HEK293 (cell line): ENCODE data around the gene FGF3.
"Not testable (repeated sequence)": the region's sequence is repeated elsewhere in the genome, so short reads cannot be mapped to it uniquely, and the experiment has no call there.

Source experiments
- CTCF ChIA-PET: fragments of 350-600 bp; formaldehyde crosslinking; extraction: SDS; loops from one replicate; lab custom pipeline; 2021; ENCODE audit warnings: antibody characterized with exemption; lab: Yijun Ruan, JAX
- POLR2A ChIA-PET: fragments of 300-600 bp; formaldehyde crosslinking; extraction: SDS; loops from one replicate; lab custom pipeline; 2020; ENCODE audit warnings: antibody characterized with exemption, inconsistent platforms; lab: Yijun Ruan, JAX
- H3K27ac ChIP-seq: fragments of 200-500 bp; sonication (Bioruptor generic); 2 replicates; pipeline ENCODE4 v1.5.1; 2014; ENCODE audit warnings: low read depth, low read length, control low read depth, inconsistent platforms; ENCODE audit errors: extremely low read depth
- H3K36me3 ChIP-seq, 2 experiments: fragments of 200-500 bp in 1 of 2; sonication (Bioruptor generic) in 1 of 2; 1 replicate in 1 of 2; 2 replicates in 1 of 2; pipeline ENCODE4 v1.5.1; 2014 to 2017; ENCODE audit warnings: inconsistent platforms in 2 of 2, low read length in 2 of 2; ENCODE audit not compliant: control insufficient read depth in 2 of 2, insufficient read depth in 1 of 2
- H3K4me1 ChIP-seq: fragments of 200-500 bp; sonication (Bioruptor generic); 2 replicates; pipeline ENCODE4 v1.5.1; 2014; ENCODE audit warnings: mild to moderate bottlenecking, low read length, inconsistent platforms; ENCODE audit not compliant: control insufficient read depth, insufficient read depth
- H3K4me3 ChIP-seq: 2 replicates; pipeline ENCODE4 v1.5.1; 2011; ENCODE audit warnings: low read depth, mild to moderate bottlenecking, control low read depth, low read length, moderate library complexity
- H3K9me3 ChIP-seq: fragments of 200-500 bp; sonication (Bioruptor generic); 2 replicates; pipeline ENCODE4 v1.5.1; 2014; ENCODE audit warnings: low read depth, low read length, inconsistent platforms; ENCODE audit not compliant: control insufficient read depth, insufficient read depth
- BCL11A ChIP-seq: fragments of 450-650 bp; formaldehyde crosslinking; IDR thresholded peaks from 2 replicates; pipeline ENCODE4 v1.5.1; 2016; ENCODE audit warnings: low read depth, missing biosample characterization, missing genetic modification characterization
- GFI1B ChIP-seq: fragments of 450-650 bp; formaldehyde crosslinking; IDR thresholded peaks from 2 replicates; pipeline ENCODE4 v1.5.1; 2016; ENCODE audit warnings: missing biosample characterization, missing genetic modification characterization
- GLIS1 ChIP-seq: fragments of 450-650 bp; formaldehyde crosslinking; IDR thresholded peaks from 2 replicates; pipeline ENCODE4 v1.5.1; 2016; ENCODE audit warnings: missing biosample characterization, missing genetic modification characterization
- HOXD13 ChIP-seq: sonication (generic); formaldehyde crosslinking; IDR thresholded peaks from 2 replicates; pipeline ENCODE4 v1.8.0; 2022; ENCODE audit warnings: missing genetic modification reagents, borderline replicate concordance
- REPIN1 ChIP-seq: fragments of 450-650 bp; formaldehyde crosslinking; IDR thresholded peaks from 2 replicates; pipeline ENCODE4 v1.5.1; 2017; ENCODE audit warnings: missing biosample characterization, missing genetic modification characterization, low read depth
- ZNF24 ChIP-seq: fragments of 450-650 bp; formaldehyde crosslinking; IDR thresholded peaks from 2 replicates; pipeline ENCODE4 v1.5.1; 2016; ENCODE audit warnings: missing biosample characterization, missing genetic modification characterization
- ZNF311 ChIP-seq: fragments of 450-650 bp; formaldehyde crosslinking; IDR thresholded peaks from 2 replicates; pipeline ENCODE4 v1.5.1; 2017; ENCODE audit warnings: missing biosample characterization, missing genetic modification characterization, borderline replicate concordance
- ZNF366 ChIP-seq: fragments of 450-650 bp; formaldehyde crosslinking; conservative IDR thresholded peaks from 2 replicates; pipeline ENCODE4 v1.5.1; 2016; ENCODE audit warnings: missing biosample characterization, missing genetic modification characterization
- ZNF530 ChIP-seq: fragments of 450-650 bp; formaldehyde crosslinking; IDR thresholded peaks from 2 replicates; pipeline ENCODE4 v1.5.1; 2016; ENCODE audit warnings: low read depth, missing biosample characterization, missing genetic modification characterization
- ZNF560 ChIP-seq: fragments of 450-650 bp; formaldehyde crosslinking; IDR thresholded peaks from 2 replicates; pipeline ENCODE4 v1.5.1; 2017; ENCODE audit warnings: missing biosample characterization, missing genetic modification characterization, borderline replicate concordance
- ZNF785 ChIP-seq: fragments of 450-650 bp; formaldehyde crosslinking; IDR thresholded peaks from 2 replicates; pipeline ENCODE4 v1.5.1; 2016; ENCODE audit warnings: missing biosample characterization, missing genetic modification characterization
- TF ChIP-seq, protein P1 (sequence below): fragments of 450-650 bp; formaldehyde crosslinking; IDR thresholded peaks from 2 replicates; pipeline ENCODE4 v1.5.1; 2017; ENCODE audit warnings: missing biosample characterization, missing genetic modification characterization
- TF ChIP-seq, protein P2 (sequence below): fragments of 450-650 bp; formaldehyde crosslinking; IDR thresholded peaks from 2 replicates; pipeline ENCODE4 v1.5.1; 2016; ENCODE audit warnings: missing biosample characterization, missing genetic modification characterization, borderline replicate concordance
- TF ChIP-seq, protein P3 (sequence below): sonication (generic); formaldehyde crosslinking; IDR thresholded peaks from 2 replicates; pipeline ENCODE4 v1.8.1; 2022; ENCODE audit warnings: mild to moderate bottlenecking, moderate library complexity, missing genetic modification reagents
- TF ChIP-seq, protein P4 (sequence below): fragments of 450-650 bp; formaldehyde crosslinking; IDR thresholded peaks from 2 replicates; pipeline ENCODE4 v1.5.1; 2017; ENCODE audit warnings: missing biosample characterization, mild to moderate bottlenecking, missing genetic modification characterization, moderate library complexity

Gene FGF3

DNA sequence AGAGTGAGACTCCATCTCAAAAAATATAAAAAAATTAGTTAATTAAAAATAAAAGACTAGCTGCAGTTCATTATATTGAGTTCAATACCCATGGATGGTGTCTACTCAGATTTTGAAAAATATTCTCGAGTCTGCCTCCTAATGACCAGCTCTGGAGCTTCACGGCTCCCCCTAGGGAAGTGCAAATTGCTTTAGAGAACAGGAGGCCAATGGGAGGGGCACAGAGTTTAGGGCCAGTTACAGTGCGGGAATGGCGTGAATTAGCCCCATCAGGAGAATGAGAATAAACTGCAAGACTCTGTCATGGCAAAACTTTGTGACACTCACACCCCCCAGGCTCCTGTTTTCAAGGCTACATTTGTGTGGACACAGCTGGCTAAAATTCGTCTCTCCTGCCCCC is 48.7 kb downstream of the FGF3 start:
- CTCF ChIA-PET: interaction anchor here (0.6 to 1.5 kb wide), 3 partner anchors 15 to 533 kb away, joined by 4 to 7 read pairs (median 4); no protein-coding TSS in a partner anchor
- Histone ChIP-seq H3K9me3 (no peaks in the 10 kb centered on the region), H3K4me1 (no peaks in the 10 kb centered on the region), H3K4me3 (no peak overlapping the region), H3K36me3 (no peaks in the 10 kb centered on the region), H3K27ac (no peak overlapping the region)
- POLR2A ChIA-PET: interaction anchor here (0.6 kb wide), 1 partner anchor 159 kb away, joined by 3 read pairs; no protein-coding TSS in a partner anchor
- TF ChIP-seq, protein P1, sequence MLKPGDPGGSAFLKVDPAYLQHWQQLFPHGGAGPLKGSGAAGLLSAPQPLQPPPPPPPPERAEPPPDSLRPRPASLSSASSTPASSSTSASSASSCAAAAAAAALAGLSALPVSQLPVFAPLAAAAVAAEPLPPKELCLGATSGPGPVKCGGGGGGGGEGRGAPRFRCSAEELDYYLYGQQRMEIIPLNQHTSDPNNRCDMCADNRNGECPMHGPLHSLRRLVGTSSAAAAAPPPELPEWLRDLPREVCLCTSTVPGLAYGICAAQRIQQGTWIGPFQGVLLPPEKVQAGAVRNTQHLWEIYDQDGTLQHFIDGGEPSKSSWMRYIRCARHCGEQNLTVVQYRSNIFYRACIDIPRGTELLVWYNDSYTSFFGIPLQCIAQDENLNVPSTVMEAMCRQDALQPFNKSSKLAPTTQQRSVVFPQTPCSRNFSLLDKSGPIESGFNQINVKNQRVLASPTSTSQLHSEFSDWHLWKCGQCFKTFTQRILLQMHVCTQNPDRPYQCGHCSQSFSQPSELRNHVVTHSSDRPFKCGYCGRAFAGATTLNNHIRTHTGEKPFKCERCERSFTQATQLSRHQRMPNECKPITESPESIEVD (tag by site-specific recombination): no peak
- no peak for TF ChIP-seq ZNF560 (tag by site-specific recombination)
- no peak for TF ChIP-seq ZNF785 (tag by site-specific recombination)
- TF ChIP-seq GLIS1: no peak
- TF ChIP-seq, protein P2, sequence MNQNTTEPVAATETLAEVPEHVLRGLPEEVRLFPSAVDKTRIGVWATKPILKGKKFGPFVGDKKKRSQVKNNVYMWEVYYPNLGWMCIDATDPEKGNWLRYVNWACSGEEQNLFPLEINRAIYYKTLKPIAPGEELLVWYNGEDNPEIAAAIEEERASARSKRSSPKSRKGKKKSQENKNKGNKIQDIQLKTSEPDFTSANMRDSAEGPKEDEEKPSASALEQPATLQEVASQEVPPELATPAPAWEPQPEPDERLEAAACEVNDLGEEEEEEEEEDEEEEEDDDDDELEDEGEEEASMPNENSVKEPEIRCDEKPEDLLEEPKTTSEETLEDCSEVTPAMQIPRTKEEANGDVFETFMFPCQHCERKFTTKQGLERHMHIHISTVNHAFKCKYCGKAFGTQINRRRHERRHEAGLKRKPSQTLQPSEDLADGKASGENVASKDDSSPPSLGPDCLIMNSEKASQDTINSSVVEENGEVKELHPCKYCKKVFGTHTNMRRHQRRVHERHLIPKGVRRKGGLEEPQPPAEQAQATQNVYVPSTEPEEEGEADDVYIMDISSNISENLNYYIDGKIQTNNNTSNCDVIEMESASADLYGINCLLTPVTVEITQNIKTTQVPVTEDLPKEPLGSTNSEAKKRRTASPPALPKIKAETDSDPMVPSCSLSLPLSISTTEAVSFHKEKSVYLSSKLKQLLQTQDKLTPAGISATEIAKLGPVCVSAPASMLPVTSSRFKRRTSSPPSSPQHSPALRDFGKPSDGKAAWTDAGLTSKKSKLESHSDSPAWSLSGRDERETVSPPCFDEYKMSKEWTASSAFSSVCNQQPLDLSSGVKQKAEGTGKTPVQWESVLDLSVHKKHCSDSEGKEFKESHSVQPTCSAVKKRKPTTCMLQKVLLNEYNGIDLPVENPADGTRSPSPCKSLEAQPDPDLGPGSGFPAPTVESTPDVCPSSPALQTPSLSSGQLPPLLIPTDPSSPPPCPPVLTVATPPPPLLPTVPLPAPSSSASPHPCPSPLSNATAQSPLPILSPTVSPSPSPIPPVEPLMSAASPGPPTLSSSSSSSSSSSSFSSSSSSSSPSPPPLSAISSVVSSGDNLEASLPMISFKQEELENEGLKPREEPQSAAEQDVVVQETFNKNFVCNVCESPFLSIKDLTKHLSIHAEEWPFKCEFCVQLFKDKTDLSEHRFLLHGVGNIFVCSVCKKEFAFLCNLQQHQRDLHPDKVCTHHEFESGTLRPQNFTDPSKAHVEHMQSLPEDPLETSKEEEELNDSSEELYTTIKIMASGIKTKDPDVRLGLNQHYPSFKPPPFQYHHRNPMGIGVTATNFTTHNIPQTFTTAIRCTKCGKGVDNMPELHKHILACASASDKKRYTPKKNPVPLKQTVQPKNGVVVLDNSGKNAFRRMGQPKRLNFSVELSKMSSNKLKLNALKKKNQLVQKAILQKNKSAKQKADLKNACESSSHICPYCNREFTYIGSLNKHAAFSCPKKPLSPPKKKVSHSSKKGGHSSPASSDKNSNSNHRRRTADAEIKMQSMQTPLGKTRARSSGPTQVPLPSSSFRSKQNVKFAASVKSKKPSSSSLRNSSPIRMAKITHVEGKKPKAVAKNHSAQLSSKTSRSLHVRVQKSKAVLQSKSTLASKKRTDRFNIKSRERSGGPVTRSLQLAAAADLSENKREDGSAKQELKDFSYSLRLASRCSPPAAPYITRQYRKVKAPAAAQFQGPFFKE: no peak
- TF ChIP-seq HOXD13: no peak
- TF ChIP-seq, protein P3, sequence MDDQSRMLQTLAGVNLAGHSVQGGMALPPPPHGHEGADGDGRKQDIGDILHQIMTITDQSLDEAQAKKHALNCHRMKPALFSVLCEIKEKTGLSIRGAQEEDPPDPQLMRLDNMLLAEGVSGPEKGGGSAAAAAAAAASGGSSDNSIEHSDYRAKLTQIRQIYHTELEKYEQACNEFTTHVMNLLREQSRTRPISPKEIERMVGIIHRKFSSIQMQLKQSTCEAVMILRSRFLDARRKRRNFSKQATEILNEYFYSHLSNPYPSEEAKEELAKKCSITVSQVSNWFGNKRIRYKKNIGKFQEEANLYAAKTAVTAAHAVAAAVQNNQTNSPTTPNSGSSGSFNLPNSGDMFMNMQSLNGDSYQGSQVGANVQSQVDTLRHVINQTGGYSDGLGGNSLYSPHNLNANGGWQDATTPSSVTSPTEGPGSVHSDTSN (CRISPR knock-in tag): no peak
- no peak for TF ChIP-seq GFI1B (tag by site-specific recombination)
- no peak for TF ChIP-seq ZNF311 (tag by site-specific recombination)

DNA sequence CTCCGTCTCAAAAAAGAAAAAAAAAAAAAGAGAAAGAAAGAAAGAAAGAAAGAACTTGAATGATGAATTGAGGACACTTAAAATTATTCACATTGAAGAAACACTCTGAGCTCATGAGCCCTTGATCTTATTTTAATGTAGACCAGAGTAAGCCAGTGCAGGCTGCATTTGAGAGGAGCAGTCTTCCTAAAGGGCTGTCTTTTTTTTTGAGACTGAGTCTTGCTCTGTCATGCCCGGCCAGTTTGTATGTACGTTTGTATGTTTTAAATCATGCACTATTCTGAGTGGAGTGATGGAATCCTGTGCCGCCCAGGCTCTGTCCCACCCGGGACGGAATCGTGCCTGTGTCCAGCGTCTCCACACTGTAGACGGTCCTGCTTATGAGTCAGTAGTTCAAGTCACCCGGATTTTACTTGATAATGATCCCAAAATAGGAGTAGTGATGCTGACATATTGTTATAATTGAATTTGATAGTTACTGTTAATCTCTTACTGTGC is 53.7 kb downstream of the FGF3 start:
- TF ChIP-seq BCL11A (tag by site-specific recombination) (no peak), ZNF24 (no peak), REPIN1 (no peak), ZNF366 (tag by site-specific recombination) (no peak), ZNF530 (tag by site-specific recombination) (no peak)
- TF ChIP-seq, protein P4, sequence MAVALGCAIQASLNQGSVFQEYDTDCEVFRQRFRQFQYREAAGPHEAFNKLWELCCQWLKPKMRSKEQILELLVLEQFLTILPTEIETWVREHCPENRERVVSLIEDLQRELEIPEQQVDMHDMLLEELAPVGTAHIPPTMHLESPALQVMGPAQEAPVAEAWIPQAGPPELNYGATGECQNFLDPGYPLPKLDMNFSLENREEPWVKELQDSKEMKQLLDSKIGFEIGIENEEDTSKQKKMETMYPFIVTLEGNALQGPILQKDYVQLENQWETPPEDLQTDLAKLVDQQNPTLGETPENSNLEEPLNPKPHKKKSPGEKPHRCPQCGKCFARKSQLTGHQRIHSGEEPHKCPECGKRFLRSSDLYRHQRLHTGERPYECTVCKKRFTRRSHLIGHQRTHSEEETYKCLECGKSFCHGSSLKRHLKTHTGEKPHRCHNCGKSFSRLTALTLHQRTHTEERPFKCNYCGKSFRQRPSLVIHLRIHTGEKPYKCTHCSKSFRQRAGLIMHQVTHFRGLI (tag by site-specific recombination): no peak
- no peaks in the 10 kb centered on the region for H3K4me1 ChIP-seq
- no peaks in the 10 kb centered on the region for H3K9me3 ChIP-seq
- H3K4me3 ChIP-seq: no peak overlapping the region
- H3K27ac ChIP-seq: no peak overlapping the region
- ChIA-PET POLR2A (no interaction called here), CTCF (interaction anchor here (0.6 kb wide), 1 partner anchor 47 kb away, joined by 3 read pairs; no protein-coding TSS in a partner anchor)
- no peaks in the 10 kb centered on the region for H3K36me3 ChIP-seq

DNA sequence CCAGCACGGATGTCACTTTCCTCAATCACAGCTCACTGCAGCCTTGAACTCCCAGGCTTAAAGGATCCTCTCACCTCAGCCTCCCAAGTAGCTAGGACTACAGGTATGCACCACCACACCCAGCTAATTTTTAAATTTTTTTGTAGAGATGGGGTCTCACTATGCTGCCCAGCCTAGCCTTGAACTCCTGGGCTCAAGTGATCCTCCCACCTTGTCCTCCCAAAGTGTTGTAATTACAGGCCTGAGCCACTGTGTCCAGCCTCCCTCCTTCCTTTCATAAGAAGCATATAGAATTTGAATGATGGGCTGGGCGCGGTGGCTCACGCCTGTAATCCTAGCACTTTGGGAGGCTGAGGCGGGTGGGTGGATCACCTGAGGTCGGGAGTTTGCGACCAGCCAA is 54.3 kb downstream of the FGF3 start:
- H3K36me3 ChIP-seq, H3K4me3 ChIP-seq, H3K9me3 ChIP-seq, POLR2A ChIA-PET, H3K4me1 ChIP-seq, H3K27ac ChIP-seq: not testable (repeated sequence)
- CTCF ChIA-PET: interaction anchor here (0.6 kb wide), 1 partner anchor 47 kb away, joined by 3 read pairs; no protein-coding TSS in a partner anchor
